Suprapubic skin (tissue), 4 donors: ENCODE data around the gene HAUS7. TPM values are rescaled to one million over a fixed set of nuclear protein-coding genes. Genes with fewer than 3 reads are reported as not detected.

Experiments used
- DNase-seq, 2 donors: peaks; one replicate each; pipeline ENCODE4 v3.0.0-alpha.2; 2019; ENCODE audit warnings: low spot score in 2 of 2
- H3K27ac ChIP-seq: fragments of 200-600 bp; sonication (generic); one replicate; pipeline ENCODE4 v1.5.1; 2019
- H3K27me3 ChIP-seq: fragments of 200-600 bp; sonication (generic); one replicate; pipeline ENCODE4 v1.5.1; 2019
- H3K36me3 ChIP-seq: fragments of 200-600 bp; sonication (generic); one replicate; pipeline ENCODE4 v1.5.1; 2019
- H3K4me1 ChIP-seq: fragments of 200-600 bp; sonication (generic); one replicate; pipeline ENCODE4 v1.5.1; 2019
- H3K4me3 ChIP-seq: fragments of 200-600 bp; sonication (generic); one replicate; pipeline ENCODE4 v1.5.1; 2019; ENCODE audit warnings: mild to moderate bottlenecking
- H3K9me3 ChIP-seq: fragments of 200-600 bp; sonication (generic); one replicate; pipeline ENCODE4 v1.5.1; 2019
- CTCF ChIP-seq, 2 donors: fragments of 200-600 bp in 1 of 2; fragments of 450-650 bp in 1 of 2; sonication (generic) in 1 of 2; IDR thresholded peaks; one replicate each; pipeline ENCODE4 v1.5.1; 2016 to 2019; ENCODE audit warnings: antibody characterized with exemption in 2 of 2, mild to moderate bottlenecking in 1 of 2, moderate library complexity in 1 of 2
- EP300 ChIP-seq: sonication (generic); formaldehyde crosslinking; IDR thresholded peaks from one replicate; pipeline ENCODE4 v1.6.1; 2017; ENCODE audit warnings: antibody characterized with exemption
- POLR2A ChIP-seq, 2 donors: fragments of 450-650 bp; IDR thresholded peaks; one replicate each; pipeline ENCODE4 v1.6.1; 2017; ENCODE audit warnings: antibody characterized with exemption in 2 of 2, mild to moderate bottlenecking in 2 of 2, moderate library complexity in 2 of 2
- POLR2AphosphoS5 ChIP-seq, 3 donors: sonication (generic); formaldehyde crosslinking; IDR thresholded peaks; one replicate each; pipeline ENCODE4 v1.6.1; 2017; ENCODE audit warnings: antibody characterized with exemption in 3 of 3
- WGBS: methylation state at CpG from one replicate; pipeline ENCODE4 v1.1.5; 2018; 5-methylcytosine and 5-hydroxymethylcytosine counted together
- total RNA-seq, 4 donors: library from RNA; depleted of rRNA; stranded (reverse); fragments of >200 nt; gene quantifications; one replicate each; pipeline ENCODE4 v1.1.0, GENCODE V29; 2016

The HAUS7 gene
- total RNA-seq, 4 donors from 2014 or later: 16.4 to 43.4 (median 18.9) TPM

GRCh38 chrX:153516073-153516472 lies 45.7 kb upstream of the HAUS7 start:
- Histone ChIP-seq H3K36me3 (no peaks in the 10 kb centered on the region), H3K9me3 (no peaks in the 10 kb centered on the region), H3K27ac (no peak overlapping the region), H3K27me3 (peaks cover 38% of the 10 kb centered on the region), H3K4me1 (peaks cover 6% of the 10 kb centered on the region), H3K4me3 (no peak overlapping the region)
- no peak for DNase-seq
- 74% methylated on average over 9 of the region's 9 CpGs for whole genome bisulfite sequencing
- no peak for TF ChIP-seq POLR2A (IDR thresholded peaks at IDR 0.05)
- TF ChIP-seq CTCF (IDR thresholded peaks at IDR 0.05): no peak
- TF ChIP-seq EP300: no peak
- no peak for TF ChIP-seq POLR2AphosphoS5 (IDR thresholded peaks at IDR 0.05)

- Histone ChIP-seq H3K27ac (no peak overlapping the region), H3K4me1 (peaks cover 5% of the 10 kb centered on the region), H3K27me3 (peaks cover 38% of the 10 kb centered on the region), H3K36me3 (no peaks in the 10 kb centered on the region), H3K9me3 (no peaks in the 10 kb centered on the region), H3K4me3 (no peak overlapping the region)
- WGBS: 52% methylated on average over 7 of the region's 8 CpGs
- no peak for TF ChIP-seq CTCF (IDR thresholded peaks at IDR 0.05)
- TF ChIP-seq POLR2A (IDR thresholded peaks at IDR 0.05): no peak
- TF ChIP-seq POLR2AphosphoS5 (IDR thresholded peaks at IDR 0.05): no peak
- no peak for TF ChIP-seq EP300
- DNase-seq: no peak
Observed at GRCh38 chrX:153515435-153515834, 45.1 kb upstream of the HAUS7 start.

GRCh38 chrX:153514259-153514658 lies 43.9 kb upstream of the HAUS7 start:
- WGBS: 72% methylated on average over 9 of the region's 9 CpGs
- no peak overlapping the region for H3K27ac ChIP-seq
- H3K9me3 ChIP-seq: no peaks in the 10 kb centered on the region
- no peak overlapping the region for H3K4me3 ChIP-seq
- TF ChIP-seq POLR2AphosphoS5 (IDR thresholded peaks at IDR 0.05) (no peak), CTCF (IDR thresholded peaks at IDR 0.05) (no peak), POLR2A (IDR thresholded peaks at IDR 0.05) (no peak), EP300 (no peak)
- peaks cover 5% of the 10 kb centered on the region for H3K4me1 ChIP-seq
- DNase-seq: no peak
- H3K27me3 ChIP-seq: peaks cover 28% of the 10 kb centered on the region
- no peaks in the 10 kb centered on the region for H3K36me3 ChIP-seq

GRCh38 chrX:153513265-153513664 lies 42.9 kb upstream of the HAUS7 start:
- TF ChIP-seq EP300 (no peak), POLR2AphosphoS5 (IDR thresholded peaks at IDR 0.05) (no peak), CTCF (IDR thresholded peaks at IDR 0.05) (no peak), POLR2A (IDR thresholded peaks at IDR 0.05) (no peak)
- WGBS: 75% methylated on average over 5 of the region's 5 CpGs
- peaks cover 4% of the 10 kb centered on the region for H3K4me1 ChIP-seq
- no peak overlapping the region for H3K27ac ChIP-seq
- H3K9me3 ChIP-seq: no peaks in the 10 kb centered on the region
- no peaks in the 10 kb centered on the region for H3K36me3 ChIP-seq
- DNase-seq: no peak
- H3K27me3 ChIP-seq: peaks cover 18% of the 10 kb centered on the region
- H3K4me3 ChIP-seq: no peak overlapping the region

- H3K36me3 ChIP-seq: no peaks in the 10 kb centered on the region
- WGBS: 73% methylated on average over 3 of the region's 3 CpGs
- H3K27ac ChIP-seq: no peak overlapping the region
- H3K27me3 ChIP-seq: peaks cover 11% of the 10 kb centered on the region
- H3K9me3 ChIP-seq: no peaks in the 10 kb centered on the region
- H3K4me1 ChIP-seq: no peaks in the 10 kb centered on the region
- no peak for TF ChIP-seq EP300
- H3K4me3 ChIP-seq: no peak overlapping the region
- no peak for DNase-seq
Observed at GRCh38 chrX:153512501-153512893, 42.1 kb upstream of the HAUS7 start.
